Keratinocyte (primary cell): Measurements from ENCODE around the gene LRCH3. TPM values are rescaled to one million over a fixed set of nuclear protein-coding genes. Genes with fewer than 3 reads are reported as not detected.

ENCODE experiments used
- DNase-seq: peaks from one replicate; pipeline ENCODE4 v3.0.0-alpha.2; 2011; ENCODE audit warnings: low read depth, missing footprints, low spot score
- FAIRE-seq: peaks from 2 replicates; lab custom pipeline; 2011; peaks lifted over from hg19 to GRCh38; lab: Jason Lieb, UNC
- H2AFZ ChIP-seq: 2 replicates; pipeline ENCODE4 v1.6.0; 2012; ENCODE audit warnings: low read length, control low read depth, inconsistent platforms; ENCODE audit not compliant: control insufficient read depth
- H3K27ac ChIP-seq: 2 replicates; pipeline ENCODE4 v1.5.1; 2011; ENCODE audit warnings: low read length; ENCODE audit not compliant: control insufficient read depth, insufficient read depth
- H3K27me3 ChIP-seq: 3 replicates; pipeline ENCODE4 v1.6.0; 2011; ENCODE audit warnings: low read length; ENCODE audit not compliant: control insufficient read depth, insufficient read depth; ENCODE audit errors: extremely low read depth
- H3K36me3 ChIP-seq, 2 experiments: 2 replicates in 1 of 2; 3 replicates in 1 of 2; pipeline ENCODE4 v1.5.1; 2011; ENCODE audit warnings: low read length in 2 of 2, mild to moderate bottlenecking in 1 of 2; ENCODE audit not compliant: control insufficient read depth in 2 of 2, insufficient read depth in 2 of 2; ENCODE audit errors: extremely low read depth in 1 of 2
- H3K4me1 ChIP-seq: 3 replicates; pipeline ENCODE4 v1.5.1; 2011; ENCODE audit warnings: low read length; ENCODE audit not compliant: control insufficient read depth, insufficient read depth; ENCODE audit errors: extremely low read depth
- H3K4me2 ChIP-seq: 3 replicates; pipeline ENCODE4 v1.6.0; 2011; ENCODE audit warnings: low read depth, low read length; ENCODE audit not compliant: control insufficient read depth, insufficient read depth; ENCODE audit errors: extremely low read depth
- H3K4me3 ChIP-seq, 3 experiments: fragments of 200-600 bp in 1 of 3; sonication (generic) in 1 of 3; 2 replicates in 2 of 3; 3 replicates in 1 of 3; pipeline ENCODE4 v1.5.1; 2011 to 2016; ENCODE audit warnings: low read length in 3 of 3, mild to moderate bottlenecking in 3 of 3, control low read depth in 2 of 3, inconsistent platforms in 1 of 3, low read depth in 1 of 3, mixed read lengths in 1 of 3, mixed run types in 1 of 3, moderate library complexity in 1 of 3; ENCODE audit not compliant: control insufficient read depth in 2 of 3, insufficient read depth in 2 of 3; ENCODE audit errors: extremely low read depth in 1 of 3
- H3K79me2 ChIP-seq: 2 replicates; pipeline ENCODE4 v1.6.0; 2012; ENCODE audit warnings: low read length; ENCODE audit not compliant: control insufficient read depth, insufficient read depth
- H3K9ac ChIP-seq: 3 replicates; pipeline ENCODE4 v1.6.0; 2011; ENCODE audit warnings: low read length; ENCODE audit not compliant: control insufficient read depth, insufficient read depth; ENCODE audit errors: extremely low read depth
- H3K9me1 ChIP-seq: 3 replicates; pipeline ENCODE4 v1.6.0; 2011; ENCODE audit warnings: low read length; ENCODE audit not compliant: control insufficient read depth, insufficient read depth; ENCODE audit errors: extremely low read depth
- H3K9me3 ChIP-seq: 2 replicates; pipeline ENCODE4 v1.5.1; 2012; ENCODE audit warnings: low read depth, low read length; ENCODE audit not compliant: control insufficient read depth
- H4K20me1 ChIP-seq: 3 replicates; pipeline ENCODE4 v1.6.0; 2011; ENCODE audit warnings: low read length; ENCODE audit not compliant: control insufficient read depth, insufficient read depth; ENCODE audit errors: extremely low read depth
- EZH2 ChIP-seq: IDR thresholded peaks from one replicate; pipeline ENCODE4 v1.6.1; 2012; ENCODE audit warnings: inconsistent platforms, mild to moderate bottlenecking, low read length, moderate library complexity
- dilution Hi-C: fragments of 300-500 bp; cut with MboI; formaldehyde crosslinking; loops from one replicate; pipeline ENCODE4 v1.7.0; 2020; ENCODE audit warnings: low sequenced_read_pairs; ENCODE audit not compliant: extremely low pct_ligation_motif_present
- polyA plus RNA-seq, 5 experiments: library from polyadenylated mRNA; depleted of rRNA in 3 of 5; stranded (reverse) in 3 of 5; stranded (forward) in 1 of 5; unstranded in 1 of 5; fragments of >200 nt; gene quantifications; 1 replicate in 1 of 5; 2 replicates in 3 of 5; 3 replicates in 1 of 5; pipeline versions ENCODE4 v1.2.1 to v1.2.3, GENCODE V29; 2011 to 2012; ENCODE audit warnings: missing spikeins in 2 of 5, low read depth in 1 of 5, low replicate concordance in 1 of 5
- TF ChIP-seq, protein P1 (sequence below), 3 experiments: IDR thresholded peaks in 1 of 3; conservative IDR thresholded peaks in 1 of 3; optimal IDR thresholded peaks in 1 of 3; 2 replicates in 2 of 3; 3 replicates in 1 of 3; pipeline versions ENCODE3 to v1.5.1; 2011; ENCODE audit warnings: low read length in 3 of 3, mild to moderate bottlenecking in 3 of 3, moderate library complexity in 2 of 3, control low read depth in 1 of 3, inconsistent platforms in 1 of 3; ENCODE audit not compliant: insufficient read depth in 2 of 3; ENCODE audit errors: extremely low read depth in 1 of 3

LRCH3 gene
- polyA plus RNA-seq, 1 donor (not counting 4 experiments of a cell fraction or from before 2014, with no cell fraction given): 50.2 TPM

DNA sequence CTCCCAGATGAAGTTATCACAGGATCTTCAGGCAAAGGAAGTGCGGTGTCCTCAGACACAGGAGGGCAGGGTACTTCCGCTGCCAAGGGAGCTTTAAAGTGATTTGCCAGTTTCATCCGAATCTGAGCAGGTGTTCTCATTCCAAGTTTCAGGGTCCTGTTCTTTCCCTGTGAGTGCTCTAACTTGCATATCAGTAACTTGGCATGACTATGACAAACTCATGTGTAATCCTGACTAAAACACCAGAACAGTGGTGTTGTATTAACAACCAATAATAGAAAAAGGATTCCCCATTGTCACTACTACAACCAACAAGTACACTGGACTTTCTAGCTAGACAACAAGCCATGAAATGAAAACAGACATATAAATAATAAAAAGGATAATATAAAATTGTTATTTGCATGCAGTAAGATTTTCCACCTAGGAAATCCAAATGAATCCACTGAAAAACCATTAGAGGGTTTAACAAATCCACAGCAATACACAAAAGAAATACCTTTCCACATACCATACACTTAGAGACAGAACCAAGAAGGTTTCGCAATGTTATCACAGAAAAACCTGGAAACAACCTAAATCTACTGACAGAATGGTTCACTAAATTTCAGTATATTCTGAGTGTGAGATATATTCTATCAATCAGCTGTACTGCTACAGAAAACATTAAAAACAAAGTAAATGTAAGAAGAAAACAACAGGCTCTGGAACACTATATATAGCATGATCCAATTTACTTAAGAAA lies 118.1 kb downstream of the LRCH3 start:
- H3K4me2 ChIP-seq: no peak overlapping the region
- H4K20me1 ChIP-seq: no peaks in the 10 kb centered on the region
- H3K9me3 ChIP-seq: no peaks in the 10 kb centered on the region
- no peaks in the 10 kb centered on the region for H3K79me2 ChIP-seq
- peaks cover 12% of the 10 kb centered on the region for H3K4me1 ChIP-seq
- FAIRE-seq: no peak
- no peak overlapping the region for H3K9ac ChIP-seq
- DNase-seq: no peak
- no peak overlapping the region for H3K27ac ChIP-seq
- no peak overlapping the region for H3K4me3 ChIP-seq
- dilution Hi-C loops: no loop called here
- no peaks in the 10 kb centered on the region for H3K36me3 ChIP-seq
- no peaks in the 10 kb centered on the region for H3K27me3 ChIP-seq
- H2AFZ ChIP-seq: no peak overlapping the region
- TF ChIP-seq EZH2: no peak
- TF ChIP-seq, protein P1, sequence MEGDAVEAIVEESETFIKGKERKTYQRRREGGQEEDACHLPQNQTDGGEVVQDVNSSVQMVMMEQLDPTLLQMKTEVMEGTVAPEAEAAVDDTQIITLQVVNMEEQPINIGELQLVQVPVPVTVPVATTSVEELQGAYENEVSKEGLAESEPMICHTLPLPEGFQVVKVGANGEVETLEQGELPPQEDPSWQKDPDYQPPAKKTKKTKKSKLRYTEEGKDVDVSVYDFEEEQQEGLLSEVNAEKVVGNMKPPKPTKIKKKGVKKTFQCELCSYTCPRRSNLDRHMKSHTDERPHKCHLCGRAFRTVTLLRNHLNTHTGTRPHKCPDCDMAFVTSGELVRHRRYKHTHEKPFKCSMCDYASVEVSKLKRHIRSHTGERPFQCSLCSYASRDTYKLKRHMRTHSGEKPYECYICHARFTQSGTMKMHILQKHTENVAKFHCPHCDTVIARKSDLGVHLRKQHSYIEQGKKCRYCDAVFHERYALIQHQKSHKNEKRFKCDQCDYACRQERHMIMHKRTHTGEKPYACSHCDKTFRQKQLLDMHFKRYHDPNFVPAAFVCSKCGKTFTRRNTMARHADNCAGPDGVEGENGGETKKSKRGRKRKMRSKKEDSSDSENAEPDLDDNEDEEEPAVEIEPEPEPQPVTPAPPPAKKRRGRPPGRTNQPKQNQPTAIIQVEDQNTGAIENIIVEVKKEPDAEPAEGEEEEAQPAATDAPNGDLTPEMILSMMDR (optimal IDR thresholded peaks at IDR 0.05 in 1 of 3, IDR thresholded peaks at IDR 0.05 in 1 of 3, conservative IDR thresholded peaks at IDR 0.05 in 1 of 3; ENCODE audit: extremely low read depth in 1 of 3, insufficient read depth in 2 of 3, low read length in 3 of 3): no peak
- H3K9me1 ChIP-seq: no peaks in the 10 kb centered on the region

DNA sequence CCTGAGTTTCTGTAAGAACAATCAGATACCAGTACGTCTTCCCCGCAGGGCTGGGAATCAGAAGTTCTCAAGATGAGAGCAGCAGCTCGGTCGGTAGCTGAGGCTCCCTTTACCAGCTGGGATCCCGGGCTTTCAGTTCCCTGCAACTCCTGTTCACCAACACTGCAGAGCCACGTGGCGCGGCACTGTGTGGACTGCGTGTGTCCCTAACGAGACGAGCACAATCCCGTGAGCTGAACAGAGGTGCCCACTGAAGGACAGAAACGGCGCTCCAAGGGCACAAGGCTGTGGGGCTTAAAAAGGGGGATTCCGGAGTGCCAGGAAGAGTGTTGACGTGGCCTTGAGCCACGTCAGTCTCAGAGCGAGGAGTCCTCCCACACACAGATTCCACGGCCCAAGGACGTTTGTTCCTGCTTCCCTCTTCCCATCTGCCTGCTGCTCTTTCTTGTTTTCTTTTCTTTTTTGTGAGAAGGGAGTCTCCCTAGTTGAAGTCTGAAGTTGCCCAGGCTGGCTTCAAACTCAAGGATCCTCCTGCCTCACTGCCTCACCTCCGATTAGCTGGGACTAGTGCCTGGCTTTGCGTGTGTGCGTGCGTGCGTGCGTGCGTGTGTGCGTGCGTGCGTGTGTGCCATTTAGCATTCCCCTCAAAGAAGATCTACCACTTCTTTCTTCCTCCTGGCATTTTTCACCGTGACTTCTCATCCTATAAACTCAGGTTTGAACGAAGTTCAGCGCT lies 121.9 kb downstream of the LRCH3 start:
- Histone ChIP-seq H3K4me2 (no peak overlapping the region), H3K36me3 (no peaks in the 10 kb centered on the region), H3K4me1 (no peaks in the 10 kb centered on the region), H3K27me3 (no peaks in the 10 kb centered on the region), H3K4me3 (no peak overlapping the region), H2AFZ (no peak overlapping the region), H4K20me1 (no peaks in the 10 kb centered on the region), H3K9me1 (no peaks in the 10 kb centered on the region), H3K27ac (no peak overlapping the region), H3K9me3 (no peaks in the 10 kb centered on the region), H3K79me2 (no peaks in the 10 kb centered on the region), H3K9ac (no peak overlapping the region)
- no peak for DNase-seq
- TF ChIP-seq, protein P1 (optimal IDR thresholded peaks at IDR 0.05 in 1 of 3, IDR thresholded peaks at IDR 0.05 in 1 of 3, conservative IDR thresholded peaks at IDR 0.05 in 1 of 3; ENCODE audit: extremely low read depth in 1 of 3, insufficient read depth in 2 of 3, low read length in 3 of 3): no peak
- TF ChIP-seq EZH2: no peak
- dilution Hi-C loops: no loop called here
- no peak for FAIRE-seq
